Mucosa of gallbladder (tissue), 1 donor: ENCODE results near the gene CAD. TPM values are rescaled to one million over a fixed set of nuclear protein-coding genes. Genes with fewer than 3 reads are reported as not detected.

Source experiments
- DNase-seq: peaks from one replicate; pipeline ENCODE4 v3.0.0-alpha.2; 2020; ENCODE audit warnings: low spot score
- total RNA-seq: library from RNA; stranded (reverse); gene quantifications from one replicate; pipeline ENCODE4 v1.2.1, GENCODE V29; 2021
- donor health status: DM: no; HTN: no; CAD: no.

CAD gene
- total RNA-seq, 1 donor from 2014 or later: 26.7 TPM

- no peak for DNase-seq
Observed at GRCh38 chr2:27225526-27225925, 8.4 kb downstream of the CAD start.

- DNase-seq: no peak
Observed at GRCh38 chr2:27227501-27227900, 10.3 kb downstream of the CAD start.

GRCh38 chr2:27231921-27232320 lies 14.8 kb downstream of the CAD start:
- no peak for DNase-seq

- DNase-seq: no peak
Observed at GRCh38 chr2:27233341-27233740, 16.2 kb downstream of the CAD start.

- DNase-seq: no peak
Observed at GRCh38 chr2:27236136-27236535, 19.0 kb downstream of the CAD start.

GRCh38 chr2:27236626-27237025 lies 19.5 kb downstream of the CAD start:
- DNase-seq: no peak

GRCh38 chr2:27237341-27237945 lies 20.3 kb downstream of the CAD start:
- DNase-seq: no peak

GRCh38 chr2:27238976-27239375 lies 21.8 kb downstream of the CAD start:
- DNase-seq: no peak

GRCh38 chr2:27240406-27240805 lies 23.2 kb downstream of the CAD start:
- DNase-seq: no peak

- DNase-seq: no peak
Observed at GRCh38 chr2:27241761-27242613, 24.8 kb downstream of the CAD start.

GRCh38 chr2:27242614-27242951 lies 25.4 kb downstream of the CAD start:
- DNase-seq: no peak

GRCh38 chr2:27243391-27244130 lies 26.4 kb downstream of the CAD start:
- no peak for DNase-seq

- no peak for DNase-seq
Observed at GRCh38 chr2:27245116-27245515, 27.9 kb downstream of the CAD start.

- DNase-seq: no peak
Observed at GRCh38 chr2:27245626-27246025, 28.5 kb downstream of the CAD start.

GRCh38 chr2:27247893-27248292 lies 30.7 kb downstream of the CAD start:
- DNase-seq: no peak

GRCh38 chr2:27249159-27249890 lies 32.2 kb downstream of the CAD start:
- DNase-seq: no peak

GRCh38 chr2:27249891-27250651 lies 32.9 kb downstream of the CAD start:
- DNase-seq: peak; percentile 21

- DNase-seq: no peak
Observed at GRCh38 chr2:27250652-27251379, 33.6 kb downstream of the CAD start.

GRCh38 chr2:27251766-27252165 lies 34.6 kb downstream of the CAD start:
- DNase-seq: no peak

- DNase-seq: no peak
Observed at GRCh38 chr2:27255187-27255586, 38.0 kb downstream of the CAD start.

- no peak for DNase-seq
Observed at GRCh38 chr2:27255660-27256059, 38.5 kb downstream of the CAD start.
